HG03060 (cell line): ENCODE measurements around the gene CTIF.
A peak's percentile ranks its signal among the peaks of the same experiment; 100 is the strongest.

Experiments used
- ATAC-seq: cut with Tn5 transposase; IDR thresholded peaks from one replicate; pipeline ENCODE4 v1.9.1; 2021; ENCODE audit warnings: low read depth, moderate number of reproducible peaks; ENCODE audit not compliant: unreplicated experiment

Gene CTIF

DNA sequence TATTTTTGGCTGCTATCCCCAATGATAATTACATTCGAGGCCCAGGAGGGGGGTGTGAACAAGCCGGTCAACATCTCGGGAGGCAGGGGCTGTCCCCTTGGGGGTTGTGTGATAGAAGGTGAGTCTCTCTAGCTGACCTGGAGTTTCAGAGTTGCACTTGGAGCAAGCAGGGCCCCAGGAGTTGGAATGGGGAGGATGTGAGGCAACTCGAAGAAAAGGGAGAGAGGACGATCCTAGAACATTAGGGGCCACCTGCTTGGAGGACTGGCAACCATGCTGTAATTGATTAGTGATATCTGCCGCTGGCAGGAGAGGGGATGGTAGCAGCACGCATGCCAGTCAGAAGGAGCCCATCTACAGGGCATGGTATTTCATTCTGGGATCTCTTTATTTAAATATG, 122.6 kb downstream of the CTIF start:
- no peak for ATAC-seq

DNA sequence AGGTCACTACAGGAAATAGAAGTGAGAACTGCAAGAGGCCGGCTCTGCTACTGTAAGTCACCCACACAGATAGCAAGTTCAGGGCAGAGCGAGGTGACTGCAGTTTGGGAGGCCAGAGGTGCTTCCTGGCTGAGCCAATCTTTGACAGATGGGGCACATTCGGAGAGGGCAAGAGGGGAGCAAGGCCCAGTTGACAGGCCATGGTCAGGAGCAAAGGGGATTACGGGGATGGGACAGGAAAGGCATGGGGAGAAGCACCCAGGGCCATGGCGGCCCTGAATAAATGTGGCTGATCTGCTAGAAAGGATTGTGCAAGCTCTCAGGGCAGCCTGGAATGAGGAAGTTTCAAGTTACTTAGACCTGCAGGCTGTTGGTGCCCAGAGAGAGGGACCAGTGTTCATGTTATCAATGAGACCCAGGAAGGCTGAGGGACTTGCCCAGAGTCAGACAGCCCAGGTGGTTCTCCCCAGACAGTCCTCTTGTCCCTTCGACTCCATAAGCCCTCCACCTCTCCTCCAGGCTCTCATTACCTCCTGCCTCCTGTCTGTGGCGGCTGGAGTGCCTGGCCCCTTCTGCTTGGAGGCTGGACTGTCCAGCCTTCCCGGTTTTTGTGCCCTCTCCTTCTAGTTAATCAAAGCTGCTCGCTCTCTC, 123.3 kb downstream of the CTIF start:
- no peak for ATAC-seq

DNA sequence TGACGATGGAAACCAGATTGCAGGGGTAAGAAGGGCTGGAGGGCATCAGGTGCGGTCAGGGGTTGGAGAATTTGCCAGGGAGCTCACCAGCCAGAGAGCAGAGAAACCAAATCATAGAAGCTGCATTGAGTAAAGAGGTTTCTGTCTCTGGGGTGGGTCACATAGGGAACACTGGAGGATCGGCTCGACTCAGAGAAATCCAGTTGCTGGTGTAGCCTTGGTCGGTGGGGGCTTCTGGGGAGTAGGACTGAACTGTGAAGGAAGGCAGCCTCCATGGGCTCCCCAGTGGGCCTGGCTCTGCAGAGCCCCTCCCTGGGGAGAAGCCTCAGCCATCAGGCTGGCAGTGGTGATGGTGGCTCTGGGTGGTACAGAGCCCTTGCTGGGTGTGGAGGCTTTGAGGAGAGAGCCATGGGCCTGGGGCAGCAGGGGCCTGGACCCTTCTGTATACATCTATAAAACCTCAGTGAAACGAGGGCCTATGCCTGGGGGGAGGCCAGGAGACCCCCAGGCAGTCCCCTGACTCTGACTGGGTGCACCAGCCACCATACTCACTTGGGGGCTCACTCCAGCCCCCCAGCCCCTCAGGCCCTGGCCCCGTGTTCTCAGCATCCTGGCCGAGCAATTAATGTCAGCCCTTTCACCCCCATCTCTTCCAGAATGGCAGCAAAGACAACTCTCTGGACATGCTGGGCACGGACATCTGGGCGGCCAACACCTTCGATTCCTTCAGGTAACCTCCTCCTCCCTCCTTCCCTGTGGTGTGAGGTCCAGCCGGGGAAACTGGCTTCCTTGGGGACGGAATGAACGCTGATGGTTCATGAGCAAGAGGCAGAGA, 124.5 kb downstream of the CTIF start:
- no peak for ATAC-seq

DNA sequence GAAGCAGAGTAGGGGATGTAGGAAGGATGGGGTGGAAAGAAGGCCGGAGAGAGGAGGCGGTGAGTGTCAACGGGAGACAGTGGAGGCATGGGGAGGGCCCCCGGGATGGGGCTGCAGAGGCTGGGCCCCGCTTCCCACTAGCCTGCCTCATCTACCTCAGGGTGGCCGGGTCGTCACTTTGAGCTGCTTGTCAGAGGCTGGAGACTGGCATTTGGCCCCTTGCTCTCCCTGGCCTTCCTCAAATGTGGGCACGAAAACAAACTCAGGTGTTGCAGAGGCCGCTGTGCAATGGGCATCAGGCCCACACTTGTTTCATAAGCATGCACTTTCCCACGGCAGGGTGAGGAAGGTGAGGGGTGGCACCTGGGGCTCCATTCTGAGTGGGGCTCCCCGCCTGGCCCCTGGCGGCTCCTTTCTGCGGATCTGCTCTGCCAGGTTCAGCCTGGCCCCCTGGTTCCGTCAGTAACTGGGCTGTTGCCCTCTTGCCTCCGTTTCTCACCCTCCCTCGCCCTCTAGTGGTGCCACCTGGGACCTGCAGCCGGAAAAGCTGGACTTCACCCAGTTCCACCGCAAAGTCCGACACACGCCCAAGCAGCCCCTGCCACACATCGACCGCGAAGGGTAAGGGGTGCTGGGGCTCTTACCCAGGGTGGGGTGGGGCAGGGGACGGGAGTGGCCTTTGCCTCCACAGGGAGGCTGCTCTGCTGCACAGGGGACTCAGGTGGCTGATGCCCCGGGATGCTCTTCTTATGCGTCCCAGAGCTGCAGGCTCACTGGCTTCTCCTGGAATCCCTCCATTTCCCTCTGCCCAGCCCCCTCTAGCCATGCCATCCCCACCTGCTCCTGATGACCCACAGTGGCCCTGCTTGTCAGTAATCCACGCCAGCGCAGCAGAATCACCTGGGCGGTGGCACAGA, 125.4 kb downstream of the CTIF start:
- no peak for ATAC-seq

DNA sequence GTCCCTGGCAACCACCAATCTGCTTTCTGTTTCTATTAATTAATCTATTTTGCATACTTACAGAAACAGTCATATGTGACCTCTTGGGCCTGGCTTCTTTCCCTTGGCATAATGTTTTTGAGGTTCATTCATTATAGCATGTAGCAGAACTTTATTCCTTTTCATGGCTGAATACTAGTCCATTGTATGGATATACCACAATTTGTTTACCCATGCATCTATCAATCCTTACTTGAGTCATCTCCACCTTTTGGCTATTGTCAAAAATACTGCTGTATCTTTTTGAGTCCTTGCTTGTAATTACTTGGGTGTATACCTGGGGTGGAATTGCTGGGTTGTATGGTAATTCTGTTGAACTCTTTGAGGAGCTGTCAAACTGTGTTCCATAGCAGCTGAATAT, 126.8 kb downstream of the CTIF start:
- ATAC-seq = no peak

GRCh38 chr18:48666613-48667012, 127.8 kb downstream of the CTIF start:
- ATAC-seq = no peak

- ATAC-seq = peak; percentile 41
These were observed 128.7 kb downstream of the CTIF start for GRCh38 chr18:48667276-48668254.

DNA sequence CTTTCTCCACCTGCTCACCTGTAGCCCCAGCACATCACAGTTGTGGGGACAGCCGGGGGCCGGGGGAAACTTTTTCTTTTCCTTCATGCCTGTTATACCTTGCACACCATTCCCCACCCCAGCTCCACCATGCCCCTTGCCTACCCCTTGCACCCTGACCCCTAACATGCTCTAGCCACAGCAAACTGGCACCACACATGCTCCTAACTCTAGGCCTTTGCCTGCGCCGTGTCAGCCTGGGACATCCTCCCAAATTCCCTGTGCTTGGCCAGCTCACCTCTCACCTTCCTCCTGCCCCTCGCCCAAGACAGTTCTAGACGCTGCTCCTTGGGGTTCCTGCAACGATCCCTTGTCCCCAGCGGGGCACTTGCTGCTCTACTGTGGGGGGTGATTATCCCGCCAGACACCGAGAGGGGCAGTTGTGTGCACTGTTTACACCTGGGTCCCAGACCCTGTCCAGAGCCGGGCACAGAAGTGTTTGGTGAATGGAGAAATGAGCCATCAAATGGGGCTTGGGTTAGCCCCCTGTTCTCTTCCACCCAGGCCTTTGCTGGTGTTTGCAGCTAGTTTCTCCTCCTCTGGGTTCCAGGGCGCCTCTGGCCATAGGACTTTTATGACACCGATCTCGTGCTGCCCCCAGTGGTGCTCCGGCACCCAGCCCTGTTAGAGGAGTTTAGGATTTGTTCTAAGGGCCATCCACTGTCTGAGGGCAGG, 129.8 kb downstream of the CTIF start:
- no peak for ATAC-seq

- ATAC-seq = no peak
These were observed 130.4 kb downstream of the CTIF start for GRCh38 chr18:48669180-48669675.

GRCh38 chr18:48669991-48670750, 131.3 kb downstream of the CTIF start:
- no peak for ATAC-seq

- ATAC-seq = no peak
These were observed 132.1 kb downstream of the CTIF start for GRCh38 chr18:48670751-48671560.

DNA sequence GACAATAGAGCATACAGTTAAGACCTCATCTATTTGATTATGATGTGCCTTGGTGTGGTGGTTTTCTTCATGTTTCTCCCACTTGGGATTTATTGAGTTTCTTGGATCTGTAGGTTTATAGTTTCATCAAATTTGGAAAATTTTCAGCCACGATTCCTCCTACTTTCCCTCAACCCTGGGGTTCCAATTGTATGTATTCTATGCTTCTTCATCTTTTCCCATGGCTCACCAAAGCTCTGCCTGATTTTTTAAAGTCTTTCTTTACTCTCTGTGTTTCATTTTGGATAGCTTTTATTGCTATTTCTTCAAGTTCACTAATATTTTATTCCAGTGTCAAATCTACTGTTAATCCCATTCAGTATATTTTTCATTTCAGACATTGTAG, 132.7 kb downstream of the CTIF start:
- ATAC-seq = no peak

- no peak for ATAC-seq
These were observed 134.0 kb downstream of the CTIF start for GRCh38 chr18:48672671-48673340.

DNA sequence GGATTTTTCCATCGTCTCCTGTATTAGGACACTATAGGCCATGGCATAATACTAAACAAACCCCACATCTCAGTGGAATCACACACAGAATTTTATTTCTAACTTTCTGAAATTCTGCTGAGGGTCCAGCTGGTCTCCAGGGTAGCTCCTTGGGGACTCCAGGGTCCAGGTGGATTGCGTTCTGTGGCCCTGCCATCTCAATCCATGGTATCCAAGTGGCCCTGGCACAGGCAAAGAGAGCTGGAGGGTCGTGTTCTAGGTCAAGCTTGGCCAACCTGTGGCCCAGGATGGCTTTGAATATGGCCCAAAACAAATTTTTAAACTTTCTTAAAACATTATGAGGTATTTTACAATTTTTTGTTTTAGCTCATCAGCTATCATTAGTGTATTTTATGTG, 134.6 kb downstream of the CTIF start:
- ATAC-seq = no peak

- no peak for ATAC-seq
These were observed 135.3 kb downstream of the CTIF start for GRCh38 chr18:48673853-48674721.

- no peak for ATAC-seq
These were observed 136.0 kb downstream of the CTIF start for GRCh38 chr18:48674758-48675351.
